ENCODE results near the gene SEMA3B.

DNA sequence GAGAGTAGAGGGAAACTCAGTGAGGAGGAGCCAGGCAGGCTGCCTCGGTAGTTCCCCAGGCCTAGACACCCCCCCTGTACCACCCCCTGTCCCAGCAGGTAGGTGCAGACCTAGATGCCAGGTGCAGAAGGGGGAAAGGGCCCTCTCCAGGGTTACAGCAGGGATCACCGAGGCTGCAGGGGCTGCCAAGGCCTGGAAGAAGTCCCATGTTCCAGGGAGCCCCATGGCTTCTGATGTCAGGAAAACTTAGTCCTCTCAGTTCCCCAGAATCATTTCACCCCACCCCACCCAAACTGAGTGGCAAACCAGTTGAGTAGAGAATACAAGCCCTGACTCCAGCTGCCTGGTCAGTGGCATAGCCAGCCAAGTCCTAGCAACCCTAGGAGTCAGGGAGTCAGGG is 7.4 kb upstream of the SEMA3B start:
- TF ChIP-seq, protein P1, sequence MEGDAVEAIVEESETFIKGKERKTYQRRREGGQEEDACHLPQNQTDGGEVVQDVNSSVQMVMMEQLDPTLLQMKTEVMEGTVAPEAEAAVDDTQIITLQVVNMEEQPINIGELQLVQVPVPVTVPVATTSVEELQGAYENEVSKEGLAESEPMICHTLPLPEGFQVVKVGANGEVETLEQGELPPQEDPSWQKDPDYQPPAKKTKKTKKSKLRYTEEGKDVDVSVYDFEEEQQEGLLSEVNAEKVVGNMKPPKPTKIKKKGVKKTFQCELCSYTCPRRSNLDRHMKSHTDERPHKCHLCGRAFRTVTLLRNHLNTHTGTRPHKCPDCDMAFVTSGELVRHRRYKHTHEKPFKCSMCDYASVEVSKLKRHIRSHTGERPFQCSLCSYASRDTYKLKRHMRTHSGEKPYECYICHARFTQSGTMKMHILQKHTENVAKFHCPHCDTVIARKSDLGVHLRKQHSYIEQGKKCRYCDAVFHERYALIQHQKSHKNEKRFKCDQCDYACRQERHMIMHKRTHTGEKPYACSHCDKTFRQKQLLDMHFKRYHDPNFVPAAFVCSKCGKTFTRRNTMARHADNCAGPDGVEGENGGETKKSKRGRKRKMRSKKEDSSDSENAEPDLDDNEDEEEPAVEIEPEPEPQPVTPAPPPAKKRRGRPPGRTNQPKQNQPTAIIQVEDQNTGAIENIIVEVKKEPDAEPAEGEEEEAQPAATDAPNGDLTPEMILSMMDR (IDR thresholded peaks at IDR 0.05; ENCODE audit: low read depth, low read length), result no peak
- no peak for TF ChIP-seq EZH2phosphoT487 (IDR thresholded peaks at IDR 0.05; ENCODE audit: low read depth)
